ENCODE data around the gene HAPLN2.

Gene HAPLN2

GRCh38 chr1:156618853-156619581, at the start of gene HAPLN2:
Gene HAPLN2 (plus strand): TSS chr1:156619415. CDS start chr1:156623491, 4,076 bp downstream.
- peak in 1 of 2 experiments; percentile 65 for DNase-seq (ENCODE audit: low read depth in 1 of 2, low spot score in 1 of 2)
- in situ Hi-C loops (cut with HindIII; ENCODE audit: low pct_unique_long_range_greater_than_20kb, low sequenced_read_pairs), result no loop called here
- no peak for TF ChIP-seq JUND (IDR thresholded peaks at IDR 0.05; ENCODE audit: low read depth)

- in situ Hi-C loops (cut with HindIII; ENCODE audit: low pct_unique_long_range_greater_than_20kb, low sequenced_read_pairs), result no loop called here
Observed at GRCh38 chr1:156571261-156571852, 47.9 kb upstream of the HAPLN2 start.

GRCh38 chr1:156571919-156572662, 47.1 kb upstream of the HAPLN2 start, which contains the start of gene IQGAP3:
Gene IQGAP3 (minus strand): TSS chr1:156572565. CDS start chr1:156572529, 36 bp downstream.
- in situ Hi-C loops (cut with HindIII; ENCODE audit: low pct_unique_long_range_greater_than_20kb, low sequenced_read_pairs), result no loop called here
- TF ChIP-seq JUND (IDR thresholded peaks at IDR 0.05; ENCODE audit: low read depth), result no peak
- peak; percentile 93 to 98 for DNase-seq (ENCODE audit: low read depth in 1 of 2, low spot score in 1 of 2)

More at GRCh38 chr1:156571261-156571852, 47.9 kb upstream of the HAPLN2 start:
- no peak for DNase-seq (ENCODE audit: low read depth in 1 of 2, low spot score in 1 of 2)
- TF ChIP-seq JUND (IDR thresholded peaks at IDR 0.05; ENCODE audit: low read depth), result no peak

- DNase-seq (ENCODE audit: low read depth in 1 of 2, low spot score in 1 of 2), result no peak
- in situ Hi-C loops (cut with HindIII; ENCODE audit: low pct_unique_long_range_greater_than_20kb, low sequenced_read_pairs), result no loop called here
- no peak for TF ChIP-seq JUND (IDR thresholded peaks at IDR 0.05; ENCODE audit: low read depth)
Observed at GRCh38 chr1:156572663-156573018, 46.6 kb upstream of the HAPLN2 start.

- in situ Hi-C loops (cut with HindIII; ENCODE audit: low pct_unique_long_range_greater_than_20kb, low sequenced_read_pairs), result no loop called here
- no peak for TF ChIP-seq JUND (IDR thresholded peaks at IDR 0.05; ENCODE audit: low read depth)
- no peak for DNase-seq (ENCODE audit: low read depth in 1 of 2, low spot score in 1 of 2)
Observed at GRCh38 chr1:156574039-156574633, 45.1 kb upstream of the HAPLN2 start.

- no peak for TF ChIP-seq JUND (IDR thresholded peaks at IDR 0.05; ENCODE audit: low read depth)
- in situ Hi-C loops (cut with HindIII; ENCODE audit: low pct_unique_long_range_greater_than_20kb, low sequenced_read_pairs), result no loop called here
- DNase-seq (ENCODE audit: low read depth in 1 of 2, low spot score in 1 of 2), result no peak
Observed at GRCh38 chr1:156577550-156577949, 41.7 kb upstream of the HAPLN2 start.

GRCh38 chr1:156578055-156578454, 41.2 kb upstream of the HAPLN2 start:
- TF ChIP-seq JUND (IDR thresholded peaks at IDR 0.05; ENCODE audit: low read depth), result no peak
- in situ Hi-C loops (cut with HindIII; ENCODE audit: low pct_unique_long_range_greater_than_20kb, low sequenced_read_pairs), result no loop called here
- no peak for DNase-seq (ENCODE audit: low read depth in 1 of 2, low spot score in 1 of 2)

GRCh38 chr1:156579472-156579871, 39.7 kb upstream of the HAPLN2 start, which contains the start of gene TTC24:
Gene TTC24 (plus strand): TSS chr1:156579723. CDS start chr1:156581365, 1,642 bp downstream.
- no peak for TF ChIP-seq JUND (IDR thresholded peaks at IDR 0.05; ENCODE audit: low read depth)
- in situ Hi-C loops (cut with HindIII; ENCODE audit: low pct_unique_long_range_greater_than_20kb, low sequenced_read_pairs), result no loop called here
- no peak for DNase-seq (ENCODE audit: low read depth in 1 of 2, low spot score in 1 of 2)

GRCh38 chr1:156581661-156582387, 37.4 kb upstream of the HAPLN2 start:
- no peak for TF ChIP-seq JUND (IDR thresholded peaks at IDR 0.05; ENCODE audit: low read depth)
- no peak for DNase-seq (ENCODE audit: low read depth in 1 of 2, low spot score in 1 of 2)
- in situ Hi-C loops (cut with HindIII; ENCODE audit: low pct_unique_long_range_greater_than_20kb, low sequenced_read_pairs), result no loop called here

- DNase-seq (ENCODE audit: low read depth in 1 of 2, low spot score in 1 of 2), result no peak
- TF ChIP-seq JUND (IDR thresholded peaks at IDR 0.05; ENCODE audit: low read depth), result no peak
- in situ Hi-C loops (cut with HindIII; ENCODE audit: low pct_unique_long_range_greater_than_20kb, low sequenced_read_pairs), result no loop called here
Observed at GRCh38 chr1:156582388-156583017, 36.7 kb upstream of the HAPLN2 start.

- in situ Hi-C loops (cut with HindIII; ENCODE audit: low pct_unique_long_range_greater_than_20kb, low sequenced_read_pairs), result no loop called here
- DNase-seq (ENCODE audit: low read depth in 1 of 2, low spot score in 1 of 2), result peak; percentile 75 to 90
Observed at GRCh38 chr1:156583821-156584622, 35.2 kb upstream of the HAPLN2 start.

More at GRCh38 chr1:156583821-156584622, 35.2 kb upstream of the HAPLN2 start:
- TF ChIP-seq JUND (IDR thresholded peaks at IDR 0.05; ENCODE audit: low read depth), result no peak
